IPS-18c (cell line): ENCODE results near the gene OAS3.

Experiments
- H3K4me3 ChIP-seq: 2 replicates; pipeline ENCODE4 v1.7.0; 2013; ENCODE audit warnings: low read depth, mild to moderate bottlenecking, low read length, moderate library complexity; ENCODE audit not compliant: insufficient read depth
- H3K9me3 ChIP-seq: one replicate; pipeline ENCODE4 v1.6.1; 2013; ENCODE audit warnings: mild to moderate bottlenecking, low read length, moderate library complexity; ENCODE audit not compliant: control insufficient read depth, insufficient read depth

Gene OAS3

DNA sequence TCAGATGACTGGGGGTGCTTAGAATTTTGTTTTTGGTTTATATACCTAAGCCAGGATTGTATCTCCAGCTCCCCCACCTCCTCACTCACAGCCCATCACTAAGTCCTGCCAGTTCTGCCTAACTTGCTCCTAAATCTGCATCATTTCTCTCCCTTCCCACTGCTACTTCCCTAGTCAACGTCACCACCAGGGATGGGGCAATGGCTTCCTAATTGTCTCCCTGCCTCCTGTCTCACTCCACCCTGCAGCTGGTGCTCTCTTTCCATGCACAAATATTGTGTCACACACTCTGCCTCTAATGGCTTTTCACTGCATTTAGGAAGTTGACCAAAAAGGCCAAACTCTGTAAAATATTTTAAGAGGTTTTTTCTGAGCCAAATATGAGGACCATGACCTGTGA is 51.5 kb downstream of the OAS3 start:
- peaks cover 2% of the 10 kb centered on the region for H3K9me3 ChIP-seq
- H3K4me3 ChIP-seq = no peak overlapping the region

DNA sequence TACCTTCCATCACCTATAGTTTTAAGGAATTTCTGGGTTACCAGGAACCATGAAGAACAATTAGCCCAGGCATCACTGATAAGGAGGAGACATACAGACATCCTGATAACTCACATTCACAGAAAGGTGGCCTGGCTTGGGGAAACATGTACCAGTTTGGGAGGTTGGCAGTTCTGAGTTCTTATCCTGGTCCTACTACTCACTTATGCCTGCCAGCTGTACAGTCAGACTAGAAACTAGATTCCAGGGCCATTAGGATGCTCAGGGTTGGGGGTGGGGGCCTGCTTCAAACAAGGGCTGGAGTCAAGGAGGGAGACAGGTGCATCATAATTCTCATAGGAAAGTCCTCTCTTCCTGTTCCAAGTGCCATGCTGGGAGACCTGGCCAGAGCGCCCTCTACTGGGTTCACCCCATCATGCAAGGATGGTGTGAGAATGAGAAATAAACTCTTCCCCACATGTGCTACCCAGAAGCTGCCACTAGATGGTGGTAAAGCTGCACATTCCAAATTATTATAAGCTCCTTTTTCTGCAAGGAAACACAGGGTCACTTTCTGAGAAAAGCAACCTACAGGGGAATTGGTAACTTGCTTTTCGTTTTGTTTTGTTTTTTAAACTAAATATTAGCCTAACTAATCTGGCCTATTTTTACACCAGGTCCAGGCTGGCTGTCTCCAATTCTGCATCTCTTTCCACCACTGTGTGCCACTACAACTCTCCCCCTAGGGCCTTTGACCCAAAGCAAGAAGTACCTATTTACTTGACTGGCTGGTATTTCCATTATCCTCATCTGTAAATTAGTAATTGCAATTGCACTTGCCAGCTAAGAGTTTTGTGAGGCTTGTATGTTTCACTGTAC is 54.5 kb downstream of the OAS3 start:
- Histone ChIP-seq H3K4me3 (no peak overlapping the region), H3K9me3 (peaks cover 2% of the 10 kb centered on the region)

DNA sequence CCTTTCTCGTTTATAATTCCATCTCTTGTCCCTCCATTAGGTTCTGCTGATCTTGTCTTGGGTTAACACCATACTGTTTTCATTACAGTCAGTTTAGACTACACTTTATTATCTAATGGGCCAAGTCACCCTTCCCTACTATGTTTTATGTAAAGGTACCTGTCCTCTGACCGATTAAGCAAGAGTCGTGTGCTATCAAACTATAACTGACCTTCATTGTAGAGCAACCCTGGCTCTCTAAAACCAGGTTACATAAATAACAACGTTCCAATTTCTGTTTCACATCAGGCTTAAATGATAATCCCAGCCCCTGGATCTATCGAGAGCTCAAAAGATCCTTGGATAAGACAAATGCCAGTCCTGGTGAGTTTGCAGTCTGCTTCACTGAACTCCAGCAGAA is 56.7 kb downstream of the OAS3 start:
- H3K4me3 ChIP-seq = no peak overlapping the region
- peaks cover 4% of the 10 kb centered on the region for H3K9me3 ChIP-seq

DNA sequence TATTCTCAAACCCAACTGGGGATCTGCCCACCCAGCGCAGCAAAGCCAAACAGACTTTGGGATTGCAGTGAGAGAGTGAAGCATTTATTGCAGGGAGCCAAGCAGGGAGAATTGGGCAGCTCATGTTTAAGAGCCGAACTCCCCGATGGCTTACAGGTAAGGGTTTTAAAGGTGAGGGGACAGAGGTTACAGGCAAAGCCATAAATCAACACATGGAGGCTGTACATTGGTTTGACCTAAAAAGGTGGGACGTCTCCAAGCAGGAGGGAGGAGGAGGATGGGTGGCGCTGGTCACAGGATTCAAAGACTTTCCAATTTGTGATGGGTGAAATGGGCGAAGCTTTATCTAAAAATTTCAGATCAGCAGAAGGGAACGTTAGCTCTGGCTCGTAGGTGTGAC is 58.2 kb downstream of the OAS3 start:
- H3K9me3 ChIP-seq = peaks cover 4% of the 10 kb centered on the region
- no peak overlapping the region for H3K4me3 ChIP-seq

DNA sequence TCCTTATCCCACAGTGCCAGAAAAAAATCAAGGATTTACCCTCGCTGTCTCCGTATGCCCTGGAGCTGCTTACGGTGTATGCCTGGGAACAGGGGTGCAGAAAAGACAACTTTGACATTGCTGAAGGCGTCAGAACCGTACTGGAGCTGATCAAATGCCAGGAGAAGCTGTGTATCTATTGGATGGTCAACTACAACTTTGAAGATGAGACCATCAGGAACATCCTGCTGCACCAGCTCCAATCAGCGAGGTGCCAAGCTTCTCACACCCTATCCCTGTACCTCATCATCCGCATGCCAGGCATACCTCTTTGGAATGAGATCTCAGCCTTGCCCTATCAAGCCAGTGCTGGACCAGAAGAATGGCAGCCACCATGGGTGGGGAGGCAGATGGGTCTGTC is 59.2 kb downstream of the OAS3 start:
- H3K4me3 ChIP-seq = no peak overlapping the region
- peaks cover 4% of the 10 kb centered on the region for H3K9me3 ChIP-seq

DNA sequence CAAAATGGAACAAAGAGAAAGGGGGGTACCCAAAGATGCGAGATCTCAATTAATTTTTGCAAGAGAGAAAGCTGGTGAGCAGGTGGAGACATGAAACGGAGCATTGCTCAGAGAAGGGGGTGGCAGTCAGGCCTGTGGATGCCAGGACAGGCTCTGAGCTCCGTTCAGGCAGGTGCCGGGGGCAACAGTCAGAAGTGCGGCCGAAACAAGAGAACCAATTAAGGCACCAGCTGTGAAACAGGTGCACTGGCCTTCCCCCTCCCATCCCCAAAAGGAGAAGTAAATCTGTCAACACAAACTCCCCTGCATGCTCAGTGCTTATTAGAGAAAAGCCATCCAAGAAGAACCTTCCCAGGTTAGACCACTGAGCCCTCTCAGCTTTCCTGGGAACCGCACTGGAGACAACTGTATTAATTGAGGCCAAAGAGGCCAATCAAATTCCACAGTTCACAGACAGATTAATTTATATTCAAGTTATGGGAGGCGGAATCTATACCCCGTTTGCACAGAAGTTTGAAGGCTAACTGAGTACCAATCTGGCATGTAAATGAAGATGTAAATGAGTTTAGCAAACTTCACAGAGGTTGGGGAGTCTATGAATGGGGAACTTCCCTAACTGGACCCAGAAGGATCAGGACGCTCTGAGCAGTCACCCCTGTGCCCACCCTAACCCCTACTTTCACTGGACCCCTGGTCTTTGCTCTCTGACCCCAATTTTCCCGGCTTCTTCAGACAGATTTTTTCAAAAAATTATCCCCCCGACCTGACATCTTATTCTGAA is 60.9 kb downstream of the OAS3 start:
- H3K4me3 ChIP-seq = no peak overlapping the region
- H3K9me3 ChIP-seq = peaks cover 4% of the 10 kb centered on the region

DNA sequence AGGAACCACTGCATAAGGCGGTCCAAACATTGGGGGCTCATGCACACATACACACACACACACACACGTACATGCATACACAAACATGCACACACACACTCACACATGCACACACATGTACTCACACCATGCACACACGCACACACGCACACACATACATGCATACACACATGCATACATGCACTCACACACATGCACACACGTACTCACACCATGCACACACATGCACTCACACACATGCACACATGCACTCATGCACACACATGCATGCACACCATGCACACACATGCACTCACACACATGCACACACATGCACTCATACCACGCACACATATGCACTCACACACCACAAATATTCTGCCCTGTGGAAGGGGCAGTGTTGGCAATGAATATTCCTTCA is 62.2 kb downstream of the OAS3 start:
- no peak overlapping the region for H3K4me3 ChIP-seq
- H3K9me3 ChIP-seq = peaks cover 4% of the 10 kb centered on the region

DNA sequence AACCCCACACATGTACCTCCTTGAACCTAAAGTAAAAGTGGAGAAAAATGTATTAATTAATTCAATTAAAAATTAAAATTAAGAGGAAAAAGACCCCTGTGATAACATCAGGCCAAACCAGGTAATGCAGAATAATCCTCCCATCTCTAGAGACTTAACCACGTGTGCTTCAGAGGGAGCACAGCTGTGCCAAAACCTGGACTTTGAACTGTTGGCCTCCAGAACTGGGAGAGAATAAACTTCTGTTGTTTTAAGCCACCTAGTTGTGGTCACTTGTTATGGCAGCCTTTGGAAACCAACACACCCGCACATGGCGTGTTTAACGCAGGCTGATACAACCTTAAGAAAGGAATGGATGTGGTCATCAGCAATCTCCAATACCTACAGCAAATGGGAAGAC is 63.9 kb downstream of the OAS3 start:
- Histone ChIP-seq H3K4me3 (no peak overlapping the region), H3K9me3 (peaks cover 2% of the 10 kb centered on the region)

DNA sequence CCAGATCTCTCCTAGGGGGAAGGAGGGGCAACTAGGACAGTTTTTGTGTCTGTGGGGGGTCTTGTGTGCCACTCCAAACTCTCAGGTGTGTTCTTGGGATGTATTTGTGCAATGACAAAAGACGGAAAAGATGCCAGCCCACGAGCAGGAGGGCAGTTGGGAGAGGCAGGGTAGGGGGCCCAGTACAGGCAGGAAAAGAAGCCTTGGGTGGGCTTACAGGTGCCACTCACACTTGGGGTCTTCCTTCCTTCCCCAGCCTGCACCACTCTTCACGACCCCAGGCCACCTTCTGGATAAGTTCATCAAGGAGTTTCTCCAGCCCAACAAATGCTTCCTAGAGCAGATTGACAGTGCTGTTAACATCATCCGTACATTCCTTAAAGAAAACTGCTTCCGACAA is 64.4 kb downstream of the OAS3 start:
- no peak overlapping the region for H3K4me3 ChIP-seq
- peaks cover 2% of the 10 kb centered on the region for H3K9me3 ChIP-seq

DNA sequence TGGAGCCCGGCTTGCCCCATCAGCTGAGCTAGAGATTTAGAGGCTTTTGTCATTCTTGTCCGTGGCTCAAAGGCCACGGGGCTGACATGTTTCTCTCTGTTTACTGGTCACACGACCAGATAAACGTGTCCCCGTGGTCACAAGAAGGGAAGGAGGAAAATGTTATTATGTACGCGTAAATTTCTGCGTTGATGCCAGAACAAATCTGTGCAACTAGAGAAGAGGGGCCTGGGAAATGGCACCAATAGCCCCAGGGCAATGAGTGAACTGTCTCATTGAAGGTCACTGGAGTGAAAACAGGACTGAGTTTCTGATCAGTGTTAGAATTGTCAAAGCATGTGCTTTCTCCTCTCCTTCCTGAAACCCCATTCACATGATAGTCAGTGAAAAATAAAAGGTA is 65.4 kb downstream of the OAS3 start:
- H3K9me3 ChIP-seq = peaks cover 2% of the 10 kb centered on the region
- no peak overlapping the region for H3K4me3 ChIP-seq

DNA sequence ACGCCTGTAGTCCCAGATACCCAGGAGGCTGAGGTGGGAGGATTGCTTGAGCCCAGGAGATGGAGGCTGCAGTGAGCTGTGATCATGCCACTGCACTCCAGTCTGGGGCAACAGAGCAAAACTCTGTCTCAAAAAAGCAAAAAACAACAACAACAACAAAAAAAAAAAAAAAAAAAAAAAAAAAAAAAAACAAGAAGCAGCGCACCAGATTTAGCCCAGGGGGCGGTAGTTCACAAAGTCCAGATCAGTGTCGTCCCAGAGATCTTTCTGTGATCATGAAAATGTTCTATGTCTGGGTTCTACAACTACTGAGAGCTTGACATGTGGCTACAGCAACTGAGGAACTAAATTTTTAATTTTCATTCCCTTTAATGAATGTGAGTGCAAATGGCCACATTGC is 67.5 kb downstream of the OAS3 start:
- Histone ChIP-seq H3K4me3 (no peak overlapping the region), H3K9me3 (no peaks in the 10 kb centered on the region)

DNA sequence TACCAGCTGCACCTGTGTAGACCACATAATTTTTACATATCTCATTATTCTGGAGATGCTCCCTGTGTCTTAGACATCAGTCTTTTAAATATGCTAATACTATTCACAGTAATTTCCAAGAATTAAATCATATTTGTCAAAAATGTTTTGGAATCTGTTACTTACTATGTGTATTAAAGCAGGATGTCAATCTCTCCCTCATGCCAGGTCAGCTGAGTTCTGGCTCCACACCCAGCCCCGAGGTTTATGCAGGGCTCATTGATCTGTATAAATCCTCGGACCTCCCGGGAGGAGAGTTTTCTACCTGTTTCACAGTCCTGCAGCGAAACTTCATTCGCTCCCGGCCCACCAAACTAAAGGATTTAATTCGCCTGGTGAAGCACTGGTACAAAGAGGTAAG is 67.9 kb downstream of the OAS3 start:
- peaks cover 1% of the 10 kb centered on the region for H3K9me3 ChIP-seq
- no peak overlapping the region for H3K4me3 ChIP-seq

DNA sequence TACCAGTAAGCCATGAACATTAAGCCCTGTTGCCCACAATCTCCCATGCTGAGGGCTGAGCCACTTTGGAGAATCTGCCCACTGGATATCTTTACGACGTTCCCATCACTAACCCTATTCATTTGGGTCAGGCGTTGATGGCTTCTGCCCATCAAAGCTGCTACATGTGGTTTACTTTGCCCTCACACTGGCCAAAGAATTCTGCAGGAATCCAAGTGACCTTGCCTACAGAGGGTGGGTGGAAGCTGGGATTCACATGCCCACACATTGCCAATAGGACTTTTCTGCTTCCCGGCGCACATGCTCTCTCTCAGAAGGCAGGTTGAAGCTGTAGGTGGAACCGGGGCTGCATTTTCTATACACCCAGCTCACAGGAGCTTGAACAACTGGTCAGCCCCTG is 68.4 kb downstream of the OAS3 start:
- H3K4me3 ChIP-seq = no peak overlapping the region
- H3K9me3 ChIP-seq = peaks cover 4% of the 10 kb centered on the region

DNA sequence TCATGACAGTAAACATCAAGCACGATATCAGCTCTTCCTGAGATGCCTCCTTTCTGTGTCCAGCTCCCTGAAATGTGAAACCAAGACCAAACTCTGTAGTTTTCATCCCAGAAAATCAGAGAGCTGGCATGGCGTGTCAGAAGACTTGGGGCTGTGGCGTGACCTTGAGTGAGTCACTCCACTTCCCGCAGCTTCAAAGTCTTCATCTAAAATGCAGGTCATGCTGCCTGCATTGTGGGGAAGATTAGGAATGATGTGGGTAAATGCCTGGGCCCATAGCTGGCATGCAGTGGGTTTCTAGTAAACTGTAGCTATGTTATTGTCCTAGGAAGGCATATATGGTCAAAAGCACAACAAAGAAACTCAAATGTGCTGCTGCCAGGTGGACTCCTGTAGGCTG is 68.9 kb downstream of the OAS3 start:
- Histone ChIP-seq H3K4me3 (no peak overlapping the region), H3K9me3 (peaks cover 5% of the 10 kb centered on the region)

DNA sequence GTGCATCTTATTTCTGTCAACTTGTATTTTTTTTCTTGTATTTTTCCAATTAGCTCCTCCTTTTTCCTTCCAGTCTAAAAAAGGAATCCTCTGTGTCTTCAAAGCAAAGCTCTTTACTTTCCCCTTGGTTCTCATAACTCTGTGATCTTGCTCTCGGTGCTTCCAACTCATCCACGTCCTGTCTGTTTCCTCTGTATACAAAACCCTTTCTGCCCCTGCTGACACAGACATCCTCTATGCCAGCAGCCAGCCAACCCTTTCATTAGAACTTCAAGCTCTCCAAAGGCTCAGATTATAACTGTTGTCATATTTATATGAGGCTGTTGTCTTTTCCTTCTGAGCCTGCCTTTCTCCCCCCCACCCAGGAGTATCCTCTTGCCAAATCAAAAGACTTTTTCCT is 72.4 kb downstream of the OAS3 start:
- Histone ChIP-seq H3K9me3 (peaks cover 5% of the 10 kb centered on the region), H3K4me3 (no peak overlapping the region)

DNA sequence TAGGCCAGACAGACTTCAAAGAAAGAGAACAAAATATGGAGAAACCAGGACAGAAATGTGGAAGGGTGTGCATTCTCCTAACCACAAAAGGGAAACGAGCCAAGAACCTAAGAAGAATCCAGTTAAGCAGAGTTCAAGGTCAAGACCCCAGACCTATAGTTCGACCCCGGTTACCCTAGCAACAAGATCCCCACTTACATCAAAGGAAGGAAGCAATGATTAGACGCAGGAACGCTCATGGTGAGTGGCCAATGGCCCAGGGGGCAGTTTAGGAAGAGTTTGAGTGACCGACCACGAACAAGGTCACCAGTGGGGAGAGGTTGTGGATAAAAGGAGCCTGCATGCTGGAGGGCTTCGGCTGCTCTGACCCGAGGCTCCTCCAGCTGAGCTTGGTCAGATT is 76.3 kb downstream of the OAS3 start:
- H3K9me3 ChIP-seq = peaks cover 5% of the 10 kb centered on the region
- H3K4me3 ChIP-seq = no peak overlapping the region

DNA sequence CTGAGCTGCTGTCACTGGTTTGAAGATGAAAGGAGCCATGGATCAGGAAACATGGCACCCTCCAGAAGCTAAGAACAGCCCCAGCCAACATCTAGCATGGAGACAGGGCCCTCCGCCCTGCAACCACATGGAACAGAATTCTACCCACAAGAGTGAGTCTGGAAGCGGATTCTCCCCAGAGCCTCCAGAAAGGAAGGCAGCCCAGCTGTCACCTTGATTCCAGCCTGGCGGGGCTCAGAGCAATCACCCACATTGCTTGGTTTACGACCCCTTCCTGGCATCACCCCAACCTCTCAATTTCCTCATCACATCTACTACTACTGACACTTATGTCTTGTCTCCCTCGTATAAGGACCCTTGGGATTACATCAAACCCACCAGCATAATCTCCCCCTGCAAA is 78.5 kb downstream of the OAS3 start:
- Histone ChIP-seq H3K9me3 (no peaks in the 10 kb centered on the region), H3K4me3 (no peak overlapping the region)

DNA sequence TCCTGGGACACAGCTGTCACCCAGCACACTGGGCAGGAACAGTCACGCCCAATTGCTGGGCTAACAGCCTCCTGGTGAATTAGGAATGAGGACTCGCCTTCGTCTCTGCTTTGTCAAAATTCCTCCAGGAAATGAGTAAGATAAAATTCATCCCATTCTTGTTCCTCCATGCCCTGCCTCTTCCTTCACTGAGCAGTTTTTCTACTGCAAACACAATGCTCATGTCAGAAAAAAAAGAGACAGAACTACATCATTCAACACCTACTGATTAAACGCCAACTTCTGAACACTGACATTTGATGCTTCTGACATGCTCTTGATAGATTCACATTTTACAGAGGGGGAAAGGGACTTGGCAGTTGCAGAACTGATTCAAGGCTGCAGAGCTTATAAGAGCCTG is 80.8 kb downstream of the OAS3 start:
- H3K9me3 ChIP-seq = no peaks in the 10 kb centered on the region
- H3K4me3 ChIP-seq = no peak overlapping the region
